SU-DHL-6 (cell line): Measurements from ENCODE around the gene ME3.
A peak's percentile ranks its signal among the peaks of the same experiment; 100 is the strongest.

Source experiments
- H2AFZ ChIP-seq: fragments of 200-600 bp; sonication (generic); 2 replicates; pipeline ENCODE4 v1.6.1; 2014; ENCODE audit warnings: low read depth, mild to moderate bottlenecking, moderate library complexity, mixed read lengths, antibody characterized with exemption, low read length; ENCODE audit not compliant: severe bottlenecking
- H3F3A ChIP-seq: fragments of 200-600 bp; shearing (Covaris generic); 2 replicates; pipeline ENCODE4 v1.6.0; 2016; ENCODE audit warnings: antibody characterized with exemption, mild to moderate bottlenecking; ENCODE audit not compliant: insufficient read depth
- H3K27ac ChIP-seq: fragments of 200-600 bp; sonication (generic); 2 replicates; pipeline ENCODE4 v1.5.1; 2016; ENCODE audit warnings: low read depth, mild to moderate bottlenecking, low read length, moderate library complexity, mixed read lengths
- H3K27me3 ChIP-seq: fragments of 200-600 bp; sonication (generic), shearing (Covaris generic); 2 replicates; pipeline ENCODE4 v1.6.0; 2014; ENCODE audit warnings: mild to moderate bottlenecking, low read length
- H3K36me3 ChIP-seq: fragments of 200-600 bp; sonication (generic); 2 replicates; pipeline ENCODE4 v1.6.1; 2014; ENCODE audit warnings: mild to moderate bottlenecking, low read length, mixed read lengths
- H3K4me2 ChIP-seq: fragments of 300-600, 200-600 bp; shearing (Covaris generic), sonication (generic); 2 replicates; pipeline ENCODE4 v1.6.0; 2014; ENCODE audit warnings: low read length, low read depth, mild to moderate bottlenecking; ENCODE audit not compliant: poor library complexity, severe bottlenecking
- H3K4me3 ChIP-seq: fragments of 200-600 bp; sonication (generic); 2 replicates; pipeline ENCODE4 v1.5.1; 2014; ENCODE audit warnings: antibody characterized with exemption, low read length, mild to moderate bottlenecking, mixed read lengths; ENCODE audit not compliant: insufficient read depth, poor library complexity, severe bottlenecking
- H3K79me2 ChIP-seq: fragments of 200-600 bp; sonication (generic); 2 replicates; pipeline ENCODE4 v1.6.1; 2014; ENCODE audit warnings: mild to moderate bottlenecking, low read length, moderate library complexity; ENCODE audit not compliant: insufficient read depth
- H3K9ac ChIP-seq: fragments of 200-600 bp; sonication (generic); 2 replicates; pipeline ENCODE4 v1.7.0; 2014; ENCODE audit warnings: mild to moderate bottlenecking, low read length
- H3K9me2 ChIP-seq: fragments of 200-600 bp; sonication (generic); replicated peaks from 2 replicates; pipeline ENCODE4 v1.6.1; 2014; ENCODE audit warnings: low read length; ENCODE audit not compliant: insufficient read depth
- H3K9me3 ChIP-seq: fragments of 200-600 bp; sonication (generic); 2 replicates; pipeline ENCODE4 v1.6.1; 2014; ENCODE audit warnings: low read length, mixed read lengths; ENCODE audit not compliant: insufficient read depth
- H4K20me1 ChIP-seq: fragments of 200-600 bp; sonication (generic); 2 replicates; pipeline ENCODE4 v1.6.1; 2014; ENCODE audit warnings: low read depth, mild to moderate bottlenecking, antibody characterized with exemption, low read length, moderate library complexity, mixed read lengths
- CTCF ChIP-seq: fragments of 200-600 bp; sonication (generic); IDR thresholded peaks from one replicate; pipeline ENCODE4 v1.5.1; 2017; ENCODE audit warnings: antibody characterized with exemption, mild to moderate bottlenecking, low read length, moderate library complexity; ENCODE audit not compliant: insufficient read depth, poor library complexity, severe bottlenecking
- EZH2phosphoT487 ChIP-seq: fragments of 200-600 bp; sonication (generic), shearing (Covaris generic); conservative IDR thresholded peaks from 2 replicates; pipeline ENCODE4 v1.6.1; 2018; ENCODE audit warnings: mild to moderate bottlenecking, antibody characterized with exemption, low read length, moderate library complexity, mixed read lengths

ME3 gene

GRCh38 chr11:86610559-86611341 is 61.7 kb downstream of the ME3 start:
- no peak overlapping the region for H3K4me3 ChIP-seq
- no peaks in the 10 kb centered on the region for H3K36me3 ChIP-seq
- TF ChIP-seq EZH2phosphoT487 (no peak), CTCF (no peak)
- H3K9me3 ChIP-seq, result no peaks in the 10 kb centered on the region
- H3K79me2 ChIP-seq, result no peaks in the 10 kb centered on the region
- no peak overlapping the region for H3K27ac ChIP-seq
- H2AFZ ChIP-seq, result no peak overlapping the region
- H3K4me2 ChIP-seq, result no peak overlapping the region
- H4K20me1 ChIP-seq, result no peaks in the 10 kb centered on the region
- no peaks in the 10 kb centered on the region for H3F3A ChIP-seq
- no peaks in the 10 kb centered on the region for H3K27me3 ChIP-seq
- no peaks in the 10 kb centered on the region for H3K9me2 ChIP-seq
- no peak overlapping the region for H3K9ac ChIP-seq

GRCh38 chr11:86608251-86608799 is 64.1 kb downstream of the ME3 start:
- no peaks in the 10 kb centered on the region for H3K79me2 ChIP-seq
- no peak overlapping the region for H3K4me3 ChIP-seq
- H4K20me1 ChIP-seq, result no peaks in the 10 kb centered on the region
- H3K4me2 ChIP-seq, result no peak overlapping the region
- H3K9ac ChIP-seq, result no peak overlapping the region
- H3K9me3 ChIP-seq, result no peaks in the 10 kb centered on the region
- H2AFZ ChIP-seq, result no peak overlapping the region
- H3F3A ChIP-seq, result no peaks in the 10 kb centered on the region
- H3K36me3 ChIP-seq, result no peaks in the 10 kb centered on the region
- H3K9me2 ChIP-seq, result no peaks in the 10 kb centered on the region
- no peaks in the 10 kb centered on the region for H3K27me3 ChIP-seq
- TF ChIP-seq CTCF (peak; percentile 98), EZH2phosphoT487 (no peak)
- no peak overlapping the region for H3K27ac ChIP-seq

- Histone ChIP-seq H3K36me3 (no peaks in the 10 kb centered on the region), H3K9me2 (no peaks in the 10 kb centered on the region), H3K27ac (no peak overlapping the region), H3K9me3 (no peaks in the 10 kb centered on the region), H3K4me3 (no peak overlapping the region), H3K9ac (no peak overlapping the region), H3F3A (no peaks in the 10 kb centered on the region), H2AFZ (no peak overlapping the region), H3K27me3 (no peaks in the 10 kb centered on the region), H3K79me2 (no peaks in the 10 kb centered on the region), H4K20me1 (no peaks in the 10 kb centered on the region), H3K4me2 (no peak overlapping the region)
- TF ChIP-seq EZH2phosphoT487 (no peak), CTCF (no peak)
These were observed 65.5 kb downstream of the ME3 start for GRCh38 chr11:86606836-86607481.
